KMS-11 (cell line): ENCODE data around the gene UBE2E2.

ENCODE experiments used
- H2AFZ ChIP-seq: fragments of 200-600 bp; sonication (generic); 2 replicates; pipeline ENCODE4 v1.6.1; 2016; ENCODE audit warnings: antibody characterized with exemption, mixed run types, low read depth
- H3K27ac ChIP-seq: fragments of 200-600 bp; sonication (generic); 2 replicates; pipeline ENCODE4 v1.6.1; 2016; ENCODE audit warnings: mild to moderate bottlenecking, mixed run types
- H3K27me3 ChIP-seq: fragments of 200-600 bp; sonication (generic); 2 replicates; pipeline ENCODE4 v1.6.1; 2017; ENCODE audit warnings: mild to moderate bottlenecking, low read depth, mixed run types, moderate library complexity; ENCODE audit not compliant: insufficient read depth
- H3K36me3 ChIP-seq: fragments of 200-600 bp; sonication (generic); 2 replicates; pipeline ENCODE4 v1.6.1; 2017; ENCODE audit warnings: mild to moderate bottlenecking, mixed run types; ENCODE audit not compliant: insufficient read depth
- H3K4me1 ChIP-seq: fragments of 200-600 bp; sonication (generic); 2 replicates; pipeline ENCODE4 v1.6.1; 2016; ENCODE audit warnings: mild to moderate bottlenecking, low read depth, mixed run types; ENCODE audit not compliant: poor library complexity, severe bottlenecking
- H3K4me2 ChIP-seq: fragments of 200-600 bp; sonication (generic); 2 replicates; pipeline ENCODE4 v1.7.0; 2016; ENCODE audit warnings: mild to moderate bottlenecking, mixed run types
- H3K4me3 ChIP-seq: fragments of 200-600 bp; sonication (generic); IDR thresholded peaks from 2 replicates; pipeline ENCODE4 v1.6.1; 2017; ENCODE audit warnings: low read depth, low read length, mixed read lengths; ENCODE audit not compliant: insufficient read depth
- H3K79me2 ChIP-seq: fragments of 200-600 bp; sonication (generic); 2 replicates; pipeline ENCODE4 v1.6.1; 2016; ENCODE audit warnings: low read depth, mixed run types; ENCODE audit not compliant: insufficient read depth
- H3K9ac ChIP-seq: fragments of 200-600 bp; sonication (generic); 2 replicates; pipeline ENCODE4 v1.6.1; 2016; ENCODE audit warnings: mild to moderate bottlenecking, mixed run types
- H4K20me1 ChIP-seq: fragments of 200-600 bp; sonication (generic); 2 replicates; pipeline ENCODE4 v1.6.1; 2016; ENCODE audit warnings: mild to moderate bottlenecking, mixed run types; ENCODE audit not compliant: insufficient read depth
- TF ChIP-seq, protein P1 (sequence below): fragments of 200-600 bp; sonication (generic); conservative IDR thresholded peaks from 2 replicates; pipeline ENCODE4 v1.6.1; 2017; ENCODE audit warnings: low read depth, mild to moderate bottlenecking, antibody characterized with exemption, low read length, moderate library complexity, mixed read lengths

UBE2E2 gene

DNA sequence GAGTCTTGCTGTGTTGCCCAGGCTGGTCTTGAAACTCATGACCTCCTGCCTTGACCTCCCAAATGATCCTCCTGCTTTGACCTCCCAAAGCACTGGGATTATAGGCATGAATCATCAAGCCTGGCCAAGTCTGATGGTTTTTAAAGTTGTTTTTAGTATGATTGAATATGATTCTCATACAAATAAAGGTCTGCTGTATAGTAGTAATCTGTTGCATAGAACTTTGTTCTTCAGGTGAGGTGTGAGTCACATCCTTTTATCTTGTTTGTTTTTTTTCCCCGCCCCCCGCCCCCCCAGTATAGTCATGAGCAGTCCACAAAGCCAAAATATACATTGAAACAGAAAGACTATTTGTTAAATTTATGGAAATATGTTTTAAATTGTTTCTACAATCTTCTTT lies 39.0 kb downstream of the UBE2E2 start:
- Histone ChIP-seq H3K36me3 (no peaks in the 10 kb centered on the region), H4K20me1 (no peaks in the 10 kb centered on the region), H3K4me3 (no peak overlapping the region), H3K4me1 (no peaks in the 10 kb centered on the region), H3K27me3 (no peaks in the 10 kb centered on the region), H2AFZ (no peak overlapping the region), H3K4me2 (no peak overlapping the region), H3K9ac (no peak overlapping the region), H3K79me2 (peaks cover 50% of the 10 kb centered on the region), H3K27ac (no peak overlapping the region)
- TF ChIP-seq, protein P1, sequence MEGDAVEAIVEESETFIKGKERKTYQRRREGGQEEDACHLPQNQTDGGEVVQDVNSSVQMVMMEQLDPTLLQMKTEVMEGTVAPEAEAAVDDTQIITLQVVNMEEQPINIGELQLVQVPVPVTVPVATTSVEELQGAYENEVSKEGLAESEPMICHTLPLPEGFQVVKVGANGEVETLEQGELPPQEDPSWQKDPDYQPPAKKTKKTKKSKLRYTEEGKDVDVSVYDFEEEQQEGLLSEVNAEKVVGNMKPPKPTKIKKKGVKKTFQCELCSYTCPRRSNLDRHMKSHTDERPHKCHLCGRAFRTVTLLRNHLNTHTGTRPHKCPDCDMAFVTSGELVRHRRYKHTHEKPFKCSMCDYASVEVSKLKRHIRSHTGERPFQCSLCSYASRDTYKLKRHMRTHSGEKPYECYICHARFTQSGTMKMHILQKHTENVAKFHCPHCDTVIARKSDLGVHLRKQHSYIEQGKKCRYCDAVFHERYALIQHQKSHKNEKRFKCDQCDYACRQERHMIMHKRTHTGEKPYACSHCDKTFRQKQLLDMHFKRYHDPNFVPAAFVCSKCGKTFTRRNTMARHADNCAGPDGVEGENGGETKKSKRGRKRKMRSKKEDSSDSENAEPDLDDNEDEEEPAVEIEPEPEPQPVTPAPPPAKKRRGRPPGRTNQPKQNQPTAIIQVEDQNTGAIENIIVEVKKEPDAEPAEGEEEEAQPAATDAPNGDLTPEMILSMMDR = no peak

DNA sequence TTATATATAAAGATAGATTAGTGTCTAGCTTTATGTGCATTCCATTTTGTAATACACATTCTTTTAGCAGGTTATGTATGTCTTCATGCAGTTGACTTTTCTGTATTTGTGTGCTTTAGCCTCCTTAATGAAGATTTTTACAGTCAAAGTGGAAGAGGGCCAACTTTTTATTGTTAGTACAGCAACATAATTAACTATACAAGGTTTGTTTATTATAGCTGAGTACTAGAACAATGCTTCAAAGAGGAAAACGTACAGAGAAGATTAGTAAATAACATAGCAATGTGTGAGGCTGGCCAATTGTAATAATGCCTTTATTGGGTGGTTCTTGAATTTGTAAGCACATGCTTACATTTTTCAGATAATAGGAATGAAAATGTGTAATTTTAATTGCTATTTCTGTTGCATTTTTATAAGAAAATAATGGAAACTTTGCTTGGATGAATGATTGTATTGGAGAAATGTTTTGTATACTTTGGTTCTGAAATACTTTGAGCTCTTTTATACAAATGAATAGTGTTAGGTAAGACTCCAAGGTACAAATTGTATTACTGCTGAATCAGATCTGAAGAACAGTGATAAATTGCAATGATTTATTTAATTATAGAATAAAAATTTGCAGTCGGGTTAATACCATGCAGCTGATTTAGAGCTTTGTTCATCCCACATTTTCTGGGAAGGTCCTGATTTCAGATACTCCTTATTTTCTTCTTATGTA lies 41.4 kb downstream of the UBE2E2 start:
- Histone ChIP-seq H3K9ac (no peak overlapping the region), H4K20me1 (no peaks in the 10 kb centered on the region), H3K27me3 (no peaks in the 10 kb centered on the region), H3K4me3 (no peak overlapping the region), H3K79me2 (peaks cover 41% of the 10 kb centered on the region), H3K4me1 (no peaks in the 10 kb centered on the region), H2AFZ (no peak overlapping the region), H3K27ac (no peak overlapping the region), H3K4me2 (no peak overlapping the region), H3K36me3 (no peaks in the 10 kb centered on the region)
- TF ChIP-seq, protein P1 = no peak

DNA sequence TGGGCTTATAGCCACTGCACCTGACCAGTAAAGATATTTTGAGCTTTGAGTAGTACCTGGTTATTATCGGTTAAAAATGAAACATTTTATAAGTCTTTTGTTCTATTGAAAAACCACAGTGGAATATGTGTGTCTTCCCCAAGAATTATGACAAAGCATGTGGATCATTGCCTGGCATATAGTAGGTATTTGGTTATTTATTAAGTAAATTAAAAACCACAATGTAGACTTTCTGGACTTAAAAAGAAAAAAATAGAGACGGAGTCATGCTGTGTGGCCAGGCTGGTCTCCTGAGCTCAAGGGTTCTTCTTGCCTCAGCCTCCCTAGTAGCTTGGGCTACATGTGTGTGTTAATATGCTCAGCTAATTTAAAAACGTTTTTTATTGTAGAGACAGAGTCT lies 43.5 kb downstream of the UBE2E2 start:
- Histone ChIP-seq H4K20me1 (no peaks in the 10 kb centered on the region), H3K27me3 (no peaks in the 10 kb centered on the region), H3K4me3 (no peak overlapping the region), H3K9ac (no peak overlapping the region), H3K79me2 (peaks cover 48% of the 10 kb centered on the region), H3K4me1 (no peaks in the 10 kb centered on the region), H3K4me2 (no peak overlapping the region), H3K36me3 (no peaks in the 10 kb centered on the region), H3K27ac (no peak overlapping the region), H2AFZ (no peak overlapping the region)
- TF ChIP-seq, protein P1 = no peak

DNA sequence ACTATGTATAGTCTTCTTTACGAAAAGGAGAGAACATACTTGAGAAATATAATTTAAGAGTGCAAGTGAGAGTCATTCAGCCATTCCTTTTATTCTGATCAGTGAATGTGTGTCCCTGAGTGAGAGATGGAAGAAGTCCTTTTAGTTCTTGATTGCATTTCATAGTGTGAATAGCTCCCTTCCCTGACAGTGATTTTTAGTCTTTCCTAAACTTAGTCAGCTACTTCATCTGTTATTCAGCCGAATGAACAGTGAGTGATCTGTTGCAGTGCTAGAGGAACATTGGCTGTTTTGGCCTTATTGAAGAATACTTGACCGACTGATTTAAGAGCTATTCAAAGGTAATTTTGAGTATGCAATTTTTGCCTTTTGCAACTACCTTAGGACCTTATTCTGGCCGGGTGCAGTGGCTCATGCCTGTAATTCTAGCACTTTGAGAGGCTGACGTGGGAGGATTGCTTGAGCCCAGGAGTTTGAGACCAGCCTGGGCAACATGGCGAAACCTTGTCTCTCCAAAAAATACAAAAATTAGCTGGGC lies 45.5 kb downstream of the UBE2E2 start:
- Histone ChIP-seq H3K27ac (no peak overlapping the region), H3K27me3 (no peaks in the 10 kb centered on the region), H3K4me1 (no peaks in the 10 kb centered on the region), H2AFZ (no peak overlapping the region), H3K4me3 (no peak overlapping the region), H3K9ac (no peak overlapping the region), H3K36me3 (no peaks in the 10 kb centered on the region), H3K79me2 (peaks cover 46% of the 10 kb centered on the region), H4K20me1 (no peaks in the 10 kb centered on the region), H3K4me2 (no peak overlapping the region)
- TF ChIP-seq, protein P1 = no peak
